ENCODE measurements around the gene KAZN. TPM values are rescaled to one million over a fixed set of nuclear protein-coding genes. Genes with fewer than 3 reads are reported as not detected.

Gene KAZN
- total and polyA plus RNA-seq, 2 donors (not counting 1 experiment from before 2014, with no cell fraction given), result 3.4 to 5.0 TPM

DNA sequence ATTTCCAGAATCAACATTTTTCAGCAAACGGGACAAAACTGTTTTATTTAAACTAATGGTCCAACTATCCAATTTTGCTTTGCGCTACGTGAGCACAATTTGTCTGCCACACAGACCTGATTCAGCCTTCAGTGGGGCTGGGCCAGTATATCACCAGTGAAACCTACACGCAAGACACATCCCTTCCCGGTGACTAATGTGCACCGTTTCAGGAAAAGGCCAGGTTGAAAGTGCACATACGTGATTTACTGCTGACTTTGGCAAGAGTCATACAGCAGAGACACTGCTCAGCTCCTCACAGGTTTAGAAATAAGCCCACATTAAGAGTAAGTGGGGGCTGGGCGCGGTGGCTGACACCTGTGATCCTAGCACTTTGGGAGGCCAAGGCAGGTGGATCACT lies 550.0 kb downstream of the KAZN start:
- Histone ChIP-seq H3K4me1 (ENCODE audit: control insufficient read depth, extremely low read depth, insufficient read depth, low read length) (no peaks in the 10 kb centered on the region), H3K9me3 (ENCODE audit: control insufficient read depth, insufficient read depth, low read depth, low read length) (no peaks in the 10 kb centered on the region), H3K9ac (ENCODE audit: insufficient read depth, low read length) (no peak overlapping the region), H3K4me3 (replicated peaks in 1 of 4; ENCODE audit: control extremely low read depth in 1 of 4, insufficient read depth in 1 of 4, low read depth in 3 of 4, low read length in 4 of 4) (no peak overlapping the region), H3K4me2 (ENCODE audit: extremely low read depth, insufficient read depth, low read length) (no peak overlapping the region), H4K20me1 (ENCODE audit: control insufficient read depth, extremely low read depth, insufficient read depth, low read length) (no peaks in the 10 kb centered on the region), H2AFZ (ENCODE audit: low read length) (no peak overlapping the region), H3K27me3 (ENCODE audit: control insufficient read depth, insufficient read depth, low read length) (peaks cover 8% of the 10 kb centered on the region), H3K79me2 (ENCODE audit: control insufficient read depth, insufficient read depth, low read length) (no peaks in the 10 kb centered on the region), H3K36me3 (ENCODE audit: control insufficient read depth, insufficient read depth, low read length) (no peaks in the 10 kb centered on the region), H3K27ac (ENCODE audit: insufficient read depth, low read length) (no peak overlapping the region)
- DNase-seq (ENCODE audit: low read depth in 2 of 2), result no peak
- TF ChIP-seq, protein P1, sequence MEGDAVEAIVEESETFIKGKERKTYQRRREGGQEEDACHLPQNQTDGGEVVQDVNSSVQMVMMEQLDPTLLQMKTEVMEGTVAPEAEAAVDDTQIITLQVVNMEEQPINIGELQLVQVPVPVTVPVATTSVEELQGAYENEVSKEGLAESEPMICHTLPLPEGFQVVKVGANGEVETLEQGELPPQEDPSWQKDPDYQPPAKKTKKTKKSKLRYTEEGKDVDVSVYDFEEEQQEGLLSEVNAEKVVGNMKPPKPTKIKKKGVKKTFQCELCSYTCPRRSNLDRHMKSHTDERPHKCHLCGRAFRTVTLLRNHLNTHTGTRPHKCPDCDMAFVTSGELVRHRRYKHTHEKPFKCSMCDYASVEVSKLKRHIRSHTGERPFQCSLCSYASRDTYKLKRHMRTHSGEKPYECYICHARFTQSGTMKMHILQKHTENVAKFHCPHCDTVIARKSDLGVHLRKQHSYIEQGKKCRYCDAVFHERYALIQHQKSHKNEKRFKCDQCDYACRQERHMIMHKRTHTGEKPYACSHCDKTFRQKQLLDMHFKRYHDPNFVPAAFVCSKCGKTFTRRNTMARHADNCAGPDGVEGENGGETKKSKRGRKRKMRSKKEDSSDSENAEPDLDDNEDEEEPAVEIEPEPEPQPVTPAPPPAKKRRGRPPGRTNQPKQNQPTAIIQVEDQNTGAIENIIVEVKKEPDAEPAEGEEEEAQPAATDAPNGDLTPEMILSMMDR (conservative IDR thresholded peaks at IDR 0.05 in 1 of 2, IDR thresholded peaks at IDR 0.05 in 1 of 2; ENCODE audit: low read depth in 1 of 2, low read length in 2 of 2), result no peak
- TF ChIP-seq EZH2 (IDR thresholded peaks at IDR 0.05; ENCODE audit: low read length, missing control alignments), result no peak

DNA sequence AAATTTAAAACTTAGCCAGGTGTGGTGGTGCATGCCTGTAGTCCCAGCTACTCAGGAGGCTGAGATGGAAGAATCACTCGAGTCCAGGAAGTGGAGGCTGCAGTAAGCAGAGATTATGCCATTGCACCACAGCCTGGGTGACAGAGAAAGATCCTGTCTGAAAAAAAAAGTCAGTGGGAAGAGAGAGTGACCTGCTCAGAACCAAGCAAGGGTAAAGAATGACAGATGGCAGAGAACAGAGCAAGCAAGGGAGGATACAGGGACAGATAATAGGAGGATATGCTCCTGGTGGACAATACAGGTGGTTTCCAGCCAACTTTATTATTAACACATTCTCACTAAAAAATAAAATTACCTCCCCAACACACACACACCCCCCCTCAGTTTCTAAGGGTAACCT lies 550.5 kb downstream of the KAZN start:
- Histone ChIP-seq H3K36me3 (ENCODE audit: control insufficient read depth, insufficient read depth, low read length) (no peaks in the 10 kb centered on the region), H3K4me3 (replicated peaks in 1 of 4; ENCODE audit: control extremely low read depth in 1 of 4, insufficient read depth in 1 of 4, low read depth in 3 of 4, low read length in 4 of 4) (no peak overlapping the region), H2AFZ (ENCODE audit: low read length) (no peak overlapping the region), H3K27ac (ENCODE audit: insufficient read depth, low read length) (no peak overlapping the region), H3K79me2 (ENCODE audit: control insufficient read depth, insufficient read depth, low read length) (no peaks in the 10 kb centered on the region), H3K27me3 (ENCODE audit: control insufficient read depth, insufficient read depth, low read length) (peaks cover 8% of the 10 kb centered on the region), H3K9ac (ENCODE audit: insufficient read depth, low read length) (no peak overlapping the region), H4K20me1 (ENCODE audit: control insufficient read depth, extremely low read depth, insufficient read depth, low read length) (no peaks in the 10 kb centered on the region), H3K4me2 (ENCODE audit: extremely low read depth, insufficient read depth, low read length) (no peak overlapping the region), H3K9me3 (ENCODE audit: control insufficient read depth, insufficient read depth, low read depth, low read length) (no peaks in the 10 kb centered on the region), H3K4me1 (ENCODE audit: control insufficient read depth, extremely low read depth, insufficient read depth, low read length) (no peaks in the 10 kb centered on the region)
- TF ChIP-seq, protein P1 (conservative IDR thresholded peaks at IDR 0.05 in 1 of 2, IDR thresholded peaks at IDR 0.05 in 1 of 2; ENCODE audit: low read depth in 1 of 2, low read length in 2 of 2), result no peak
- no peak for TF ChIP-seq EZH2 (IDR thresholded peaks at IDR 0.05; ENCODE audit: low read length, missing control alignments)
- no peak for DNase-seq (ENCODE audit: low read depth in 2 of 2)

DNA sequence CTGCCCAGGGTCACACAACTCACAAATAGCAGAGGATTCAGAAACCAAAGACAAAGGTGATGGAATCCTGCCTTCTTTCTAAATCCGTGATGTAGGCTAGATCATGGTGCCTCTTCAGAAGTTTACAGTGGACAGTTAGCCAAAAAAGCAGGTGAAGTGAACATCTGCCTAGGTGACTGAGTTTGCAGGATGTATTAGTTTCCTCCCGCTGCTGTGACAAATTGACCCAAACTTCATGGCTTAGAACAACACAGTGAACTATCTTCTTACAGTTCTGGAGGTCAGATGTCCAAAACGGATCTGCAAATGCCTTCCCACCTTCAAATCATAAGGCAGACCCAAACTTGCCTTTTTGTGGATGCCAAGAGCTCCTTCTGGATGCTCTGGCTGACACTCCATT lies 551.9 kb downstream of the KAZN start:
- Histone ChIP-seq H3K36me3 (ENCODE audit: control insufficient read depth, insufficient read depth, low read length) (no peaks in the 10 kb centered on the region), H3K9me3 (ENCODE audit: control insufficient read depth, insufficient read depth, low read depth, low read length) (no peaks in the 10 kb centered on the region), H3K27me3 (ENCODE audit: control insufficient read depth, insufficient read depth, low read length) (peaks cover 8% of the 10 kb centered on the region), H4K20me1 (ENCODE audit: control insufficient read depth, extremely low read depth, insufficient read depth, low read length) (no peaks in the 10 kb centered on the region), H3K4me1 (ENCODE audit: control insufficient read depth, extremely low read depth, insufficient read depth, low read length) (peaks cover under 1% of the 10 kb centered on the region), H3K9ac (ENCODE audit: insufficient read depth, low read length) (no peak overlapping the region), H3K79me2 (ENCODE audit: control insufficient read depth, insufficient read depth, low read length) (peaks cover 7% of the 10 kb centered on the region), H3K27ac (ENCODE audit: insufficient read depth, low read length) (no peak overlapping the region), H3K4me2 (ENCODE audit: extremely low read depth, insufficient read depth, low read length) (no peak overlapping the region), H2AFZ (ENCODE audit: low read length) (no peak overlapping the region), H3K4me3 (replicated peaks in 1 of 4; ENCODE audit: control extremely low read depth in 1 of 4, insufficient read depth in 1 of 4, low read depth in 3 of 4, low read length in 4 of 4) (no peak overlapping the region)
- TF ChIP-seq, protein P1 (conservative IDR thresholded peaks at IDR 0.05 in 1 of 2, IDR thresholded peaks at IDR 0.05 in 1 of 2; ENCODE audit: low read depth in 1 of 2, low read length in 2 of 2), result no peak
- no peak for TF ChIP-seq EZH2 (IDR thresholded peaks at IDR 0.05; ENCODE audit: low read length, missing control alignments)
- no peak for DNase-seq (ENCODE audit: low read depth in 2 of 2)

Measured in fibroblast of lung (primary cell).